Myocyte (in vitro differentiated cells): ENCODE results near the gene CYP11A1. TPM values are rescaled to one million over a fixed set of nuclear protein-coding genes. Genes with fewer than 3 reads are reported as not detected.

ENCODE experiments used
- DNase-seq: peaks from one replicate; pipeline ENCODE4 v3.0.0-alpha.2; 2012; ENCODE audit warnings: low read depth
- total RNA-seq: library from RNA; depleted of rRNA; stranded (reverse); fragments of >200 nt; gene quantifications from 2 replicates; pipeline ENCODE4 v1.2.3, GENCODE V29; 2014

CYP11A1 gene
- total RNA-seq, 1 donor from 2014 or later = not detected

- peak; percentile 45 for DNase-seq
Observed at GRCh38 chr15:74327756-74328155, 39.7 kb downstream of the CYP11A1 start.

GRCh38 chr15:74326746-74327145, 40.7 kb downstream of the CYP11A1 start:
- no peak for DNase-seq

GRCh38 chr15:74324714-74325113, 42.7 kb downstream of the CYP11A1 start:
- DNase-seq = no peak

- peak; percentile 59 for DNase-seq
Observed at GRCh38 chr15:74322558-74323180, 44.8 kb downstream of the CYP11A1 start.

- DNase-seq = peak; percentile 58
Observed at GRCh38 chr15:74320352-74321247, 46.8 kb downstream of the CYP11A1 start.

GRCh38 chr15:74319596-74320351, 47.7 kb downstream of the CYP11A1 start:
- no peak for DNase-seq

GRCh38 chr15:74319138-74319460, 48.3 kb downstream of the CYP11A1 start:
- DNase-seq = no peak

GRCh38 chr15:74318376-74319137, 48.9 kb downstream of the CYP11A1 start:
- no peak for DNase-seq

GRCh38 chr15:74317820-74318375, 49.5 kb downstream of the CYP11A1 start:
- peak; percentile 88 for DNase-seq

- DNase-seq = no peak
Observed at GRCh38 chr15:74316141-74316540, 51.3 kb downstream of the CYP11A1 start.

GRCh38 chr15:74315626-74316025, 51.8 kb downstream of the CYP11A1 start:
- no peak for DNase-seq

- no peak for DNase-seq
Observed at GRCh38 chr15:74314795-74315438, 52.5 kb downstream of the CYP11A1 start.

GRCh38 chr15:74313889-74314288, 53.6 kb downstream of the CYP11A1 start:
- DNase-seq = no peak

- DNase-seq = no peak
Observed at GRCh38 chr15:74312445-74313007, 54.9 kb downstream of the CYP11A1 start.

- DNase-seq = no peak
Observed at GRCh38 chr15:74311734-74312444, 55.6 kb downstream of the CYP11A1 start.

- DNase-seq = peak; percentile 72
Observed at GRCh38 chr15:74307827-74308811, 59.3 kb downstream of the CYP11A1 start.

GRCh38 chr15:74306781-74307217, 60.6 kb downstream of the CYP11A1 start:
- DNase-seq = no peak

GRCh38 chr15:74305687-74306086, 61.8 kb downstream of the CYP11A1 start:
- DNase-seq = no peak
